Stimulated activated CD8-positive, alpha-beta memory T cell treated with anti-CD3 and anti-CD28 coated beads, Interleukin-4, amount 100 ng/mL, for 48 hours (primary cell): ENCODE results near the gene SPOCK1.

ENCODE experiments used
- DNase-seq: peaks from one replicate; pipeline ENCODE4 v3.0.0-alpha.2; 2020

Gene SPOCK1

DNA sequence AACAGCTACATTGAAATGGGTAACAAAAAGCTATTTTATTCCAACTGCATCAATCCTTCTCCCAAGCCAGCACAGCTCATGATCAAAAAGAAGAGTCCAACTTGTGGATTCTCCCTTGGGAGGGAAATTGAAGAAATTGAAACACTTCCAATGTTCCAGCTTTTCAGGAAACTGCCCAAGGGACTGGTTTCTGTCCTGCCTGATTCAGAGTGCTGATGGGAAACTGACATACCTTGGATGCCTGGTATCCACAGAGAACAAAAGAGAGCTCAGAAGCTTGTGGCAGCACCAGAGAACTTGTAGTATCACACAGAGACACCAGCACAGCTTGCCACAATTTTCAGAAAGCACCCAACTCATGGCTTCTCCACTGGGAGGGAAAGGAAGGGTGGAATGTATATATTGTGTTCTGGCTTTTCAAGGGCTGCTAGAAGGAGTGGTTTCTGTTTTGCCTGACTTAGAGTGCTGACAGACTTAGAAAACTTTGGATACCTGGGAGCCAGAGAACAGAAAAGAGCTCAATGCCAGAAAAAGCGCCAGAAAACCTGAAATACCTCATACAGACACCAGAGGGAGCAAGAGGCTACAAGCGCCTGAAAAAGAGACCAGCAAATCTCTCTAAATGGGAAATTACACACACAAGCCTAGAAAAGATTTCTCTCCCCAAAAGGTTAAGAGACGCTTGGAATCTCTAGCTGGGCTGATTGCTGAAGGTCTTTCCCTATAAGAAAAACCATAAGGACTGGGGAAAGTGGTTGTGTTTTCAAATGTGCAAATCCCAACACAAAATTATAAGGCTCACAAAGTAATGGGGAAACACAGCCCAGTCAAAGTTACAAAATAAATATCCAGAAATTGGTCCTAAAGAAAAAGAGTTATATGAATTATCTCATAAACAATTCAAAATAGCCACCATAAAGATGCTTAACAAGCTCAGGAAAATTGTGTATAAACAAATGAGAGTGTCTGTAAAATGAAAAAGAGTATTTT, 178.8 kb downstream of the SPOCK1 start:
- DNase-seq: peak; percentile 29

DNA sequence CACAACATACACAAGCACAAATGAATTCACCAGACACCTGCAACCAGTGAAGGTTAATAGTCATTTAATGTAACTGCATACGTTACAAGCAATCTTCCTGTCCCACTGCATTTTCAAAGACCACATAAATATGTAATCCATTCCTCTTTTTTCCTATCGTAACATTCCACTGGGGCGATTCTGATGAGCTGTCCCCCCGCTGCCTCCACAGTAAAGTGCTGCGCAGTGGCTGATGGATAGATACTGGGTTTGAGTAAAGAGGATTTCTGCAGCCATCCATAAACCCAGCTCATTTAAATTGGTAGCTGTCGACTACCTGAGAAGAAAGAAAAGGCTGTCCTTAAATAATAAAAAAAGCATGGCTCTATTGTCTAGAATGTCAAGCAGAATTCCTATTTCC, 181.1 kb downstream of the SPOCK1 start:
- no peak for DNase-seq

- no peak for DNase-seq
These were observed 182.8 kb downstream of the SPOCK1 start for GRCh38 chr5:137316346-137316736.

DNA sequence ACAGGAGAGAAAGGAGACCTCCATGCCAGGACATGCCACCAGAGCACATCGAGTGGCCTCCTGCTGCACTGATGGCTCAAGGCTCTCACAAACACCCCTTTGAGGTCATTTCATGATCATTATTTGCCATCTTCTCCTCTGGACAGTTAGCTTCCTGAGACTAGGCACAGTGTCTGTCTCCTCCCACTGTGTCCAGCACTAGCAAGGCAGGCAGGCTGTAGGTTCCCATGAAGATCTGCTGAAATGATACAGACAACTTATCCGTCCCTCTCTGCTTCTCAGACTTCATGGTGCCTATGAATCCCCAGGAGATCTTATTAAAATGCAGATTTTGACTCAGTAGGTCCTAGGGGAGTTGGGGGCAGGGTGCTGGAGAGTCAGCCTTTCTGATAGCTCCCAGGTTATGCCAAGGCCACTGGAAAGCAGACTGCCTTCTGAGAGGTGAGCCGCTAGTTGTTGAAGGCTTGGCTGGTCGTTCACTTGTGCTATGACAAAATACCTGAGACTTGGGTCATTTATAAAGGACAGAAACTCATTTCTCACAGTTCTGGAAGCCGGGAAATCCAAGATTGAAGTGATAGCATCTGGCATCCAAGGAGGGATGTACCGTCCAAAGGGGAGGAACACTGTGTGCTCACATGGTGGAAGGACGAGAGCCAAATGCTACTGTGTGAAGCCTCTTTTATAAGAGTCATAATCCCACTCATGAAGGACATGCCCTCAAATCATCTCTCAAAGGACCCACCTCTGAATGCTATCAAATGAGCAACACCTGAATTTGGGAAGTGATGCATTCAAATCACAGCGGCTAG, 183.4 kb downstream of the SPOCK1 start:
- DNase-seq: no peak

DNA sequence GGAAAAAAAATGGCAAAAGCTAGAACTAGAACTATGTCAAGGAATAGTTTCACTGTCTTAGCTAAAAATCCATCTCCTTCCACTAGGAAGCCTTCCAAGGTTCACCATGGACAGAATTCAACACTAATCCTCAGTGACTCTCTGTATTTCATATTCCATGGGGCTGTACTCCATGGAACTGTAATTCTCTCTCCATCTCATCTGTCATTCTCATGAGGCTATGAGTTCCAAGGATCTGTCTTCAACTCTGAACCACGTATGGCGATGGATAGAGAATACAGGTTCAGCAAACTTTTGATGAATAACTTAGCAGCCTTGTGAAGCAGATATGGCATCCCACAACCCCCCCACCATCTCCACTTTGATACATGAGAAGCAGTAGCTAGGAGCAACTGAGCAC, 184.0 kb downstream of the SPOCK1 start:
- no peak for DNase-seq

GRCh38 chr5:137313526-137314175, 185.5 kb downstream of the SPOCK1 start:
- no peak for DNase-seq

GRCh38 chr5:137312011-137312410, 187.1 kb downstream of the SPOCK1 start:
- DNase-seq: no peak

GRCh38 chr5:137310051-137310730, 188.9 kb downstream of the SPOCK1 start:
- DNase-seq: no peak

DNA sequence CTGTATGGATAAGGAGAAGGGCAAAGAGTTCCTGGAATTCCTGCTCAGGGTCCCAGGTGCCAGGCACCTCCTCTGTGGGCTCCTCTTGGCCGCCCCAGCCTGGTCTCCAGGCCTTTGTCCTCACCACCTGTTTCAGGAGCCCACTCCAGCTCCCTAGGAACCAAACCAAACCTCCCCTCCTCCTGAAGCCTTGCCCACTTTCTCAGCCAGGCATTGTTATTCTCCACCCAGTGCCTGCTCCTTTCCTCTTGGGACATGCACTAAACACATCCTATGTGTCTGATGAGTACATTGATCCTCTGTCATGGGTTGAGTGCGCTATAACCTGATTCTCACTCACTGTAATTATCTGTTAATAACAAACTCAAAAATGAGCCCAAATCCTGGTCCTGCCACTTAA, 189.8 kb downstream of the SPOCK1 start:
- no peak for DNase-seq

DNA sequence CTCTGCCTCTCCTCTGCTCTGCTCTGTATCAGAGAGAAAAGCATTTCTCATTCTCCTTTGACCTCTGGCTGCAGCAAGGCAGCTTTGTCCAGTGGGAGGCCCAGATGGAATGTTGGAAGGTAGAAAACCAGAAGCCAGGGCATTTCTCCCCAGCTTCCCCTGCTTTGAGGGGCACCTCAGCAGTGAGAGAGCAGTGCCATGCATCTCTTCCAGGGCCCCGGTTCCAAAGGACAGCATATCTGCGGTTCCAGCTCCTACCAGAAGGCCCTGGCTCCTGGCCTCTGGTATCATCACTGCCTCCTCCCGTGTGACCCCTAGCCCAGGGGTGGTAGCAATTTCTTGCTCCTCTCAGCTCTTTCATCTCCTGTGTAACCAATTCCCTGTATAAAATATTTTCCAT, 190.8 kb downstream of the SPOCK1 start:
- no peak for DNase-seq

GRCh38 chr5:137306903-137307302, 192.2 kb downstream of the SPOCK1 start:
- DNase-seq: no peak

GRCh38 chr5:137305971-137306602, 193.0 kb downstream of the SPOCK1 start:
- DNase-seq: no peak

- DNase-seq: no peak
These were observed 194.8 kb downstream of the SPOCK1 start for GRCh38 chr5:137304226-137304874.

DNA sequence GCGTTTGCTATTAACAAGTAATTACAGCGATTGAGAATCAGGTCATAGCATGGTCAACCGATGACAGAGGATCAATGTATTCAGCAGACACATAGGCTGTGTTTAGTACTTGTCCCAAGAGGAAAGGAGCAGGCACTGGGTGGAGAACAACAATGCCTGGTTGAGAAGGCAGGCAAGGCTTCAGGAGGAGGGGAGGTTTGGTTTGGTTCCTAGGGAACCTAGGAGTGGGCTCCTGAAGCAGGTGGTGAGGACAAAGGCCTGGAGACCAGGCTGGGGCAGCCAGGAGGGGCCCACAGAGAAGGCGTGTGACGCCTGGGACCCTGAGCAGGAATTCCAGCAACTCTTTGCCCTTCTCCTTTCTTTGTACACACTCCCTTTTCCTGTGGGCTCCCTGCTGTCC, 195.6 kb downstream of the SPOCK1 start:
- no peak for DNase-seq

GRCh38 chr5:137300411-137301240, 198.5 kb downstream of the SPOCK1 start:
- DNase-seq: no peak

GRCh38 chr5:137296213-137296781, 202.8 kb downstream of the SPOCK1 start:
- no peak for DNase-seq

DNA sequence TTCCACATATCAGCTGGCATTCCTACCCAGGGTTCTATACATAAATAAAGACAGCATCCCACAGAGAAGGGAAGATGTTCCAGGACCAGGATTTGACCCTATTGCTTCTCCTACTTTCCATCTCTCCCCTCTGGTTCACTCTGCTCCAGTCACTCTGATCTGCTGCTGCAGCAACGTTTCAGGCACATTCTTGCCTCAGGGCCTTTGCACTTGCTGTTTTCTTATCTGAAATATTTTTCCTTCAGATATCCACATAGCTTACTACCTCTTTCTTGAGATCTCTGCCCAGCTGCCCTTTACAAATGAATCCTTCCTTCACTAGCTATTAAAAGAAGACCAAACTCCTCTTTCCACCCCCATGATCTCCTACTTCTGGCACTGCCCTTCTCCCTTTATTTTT, 204.5 kb downstream of the SPOCK1 start:
- DNase-seq: no peak

GRCh38 chr5:137292461-137293027, 206.6 kb downstream of the SPOCK1 start:
- no peak for DNase-seq

- no peak for DNase-seq
These were observed 207.7 kb downstream of the SPOCK1 start for GRCh38 chr5:137291436-137291835.

- DNase-seq: no peak
These were observed 208.1 kb downstream of the SPOCK1 start for GRCh38 chr5:137291031-137291430.
